NCI-H2196 treated with DMSO at 0.1 percent for 48 hours (cell line): Measurements from ENCODE around the gene CYP2W1.
"Not testable (repeated sequence)": the region's sequence is repeated elsewhere in the genome, so short reads cannot be mapped to it uniquely, and the experiment has no call there.

Experiments
- DNase-seq: peaks from one replicate; lab custom pipeline; 2025; ENCODE audit not compliant: unreplicated experiment; lab: John Stamatoyannopoulos, UW

Gene CYP2W1

GRCh38 chr7:983004-983615 lies at the start of gene CYP2W1:
Gene CYP2W1 (plus strand): TSS chr7:983181. CDS start chr7:983212, 31 bp downstream.
- no peak for DNase-seq

GRCh38 chr7:934469-935163 lies 48.4 kb upstream of the CYP2W1 start:
- DNase-seq: no peak

- no peak for DNase-seq
These were observed 47.7 kb upstream of the CYP2W1 start for GRCh38 chr7:935164-935873.

GRCh38 chr7:935874-936385 lies 47.1 kb upstream of the CYP2W1 start:
- no peak for DNase-seq

- DNase-seq: no peak
These were observed 46.5 kb upstream of the CYP2W1 start for GRCh38 chr7:936386-937054.

- no peak for DNase-seq
These were observed 45.0 kb upstream of the CYP2W1 start for GRCh38 chr7:937856-938484.

- DNase-seq: no peak
These were observed 44.3 kb upstream of the CYP2W1 start for GRCh38 chr7:938546-939185.

GRCh38 chr7:939843-940242 lies 43.1 kb upstream of the CYP2W1 start:
- DNase-seq: no peak

GRCh38 chr7:940599-941408 lies 42.2 kb upstream of the CYP2W1 start:
- DNase-seq: no peak

GRCh38 chr7:943793-944192 lies 39.2 kb upstream of the CYP2W1 start:
- not testable (repeated sequence) for DNase-seq

- no peak for DNase-seq
These were observed 38.2 kb upstream of the CYP2W1 start for GRCh38 chr7:944744-945143.

GRCh38 chr7:945147-945555 lies 37.8 kb upstream of the CYP2W1 start:
- DNase-seq: no peak

- DNase-seq: no peak
These were observed 37.3 kb upstream of the CYP2W1 start for GRCh38 chr7:945556-946255.

- no peak for DNase-seq
These were observed 36.6 kb upstream of the CYP2W1 start for GRCh38 chr7:946256-946996.

- no peak for DNase-seq
These were observed 35.4 kb upstream of the CYP2W1 start for GRCh38 chr7:947391-948210.

- no peak for DNase-seq
These were observed 33.7 kb upstream of the CYP2W1 start for GRCh38 chr7:949021-949934.
